Effector memory CD8-positive, alpha-beta T cell (primary cell): ENCODE measurements around the gene FIBP.

Source experiments
- ATAC-seq: fragments of 150-1000 bp; cut with Tn5 transposase; replicated peaks from 2 replicates; pipeline ENCODE4 v1.10.0; 2021; ENCODE audit warnings: mild to moderate bottlenecking, moderate library complexity
- DNase-seq, 3 experiments: peaks; one replicate each; pipeline ENCODE4 v3.0.0; 2021
- H3K27ac Mint-ChIP-seq, 2 donors: one replicate each; pipeline ENCODE4 v1.8.0; 2022; ENCODE audit warnings: mild to moderate bottlenecking in 2 of 2, mixed read lengths in 2 of 2, moderate library complexity in 2 of 2
- H3K27me3 Mint-ChIP-seq, 2 donors: one replicate each; pipeline ENCODE4 v1.8.0; 2022; ENCODE audit warnings: mixed read lengths in 2 of 2
- H3K36me3 Mint-ChIP-seq: one replicate; pipeline ENCODE4 v1.8.0; 2022; ENCODE audit warnings: mild to moderate bottlenecking, moderate library complexity, mixed read lengths; ENCODE audit not compliant: insufficient read depth
- H3K4me1 Mint-ChIP-seq, 2 donors: one replicate each; pipeline ENCODE4 v1.8.0; 2022; ENCODE audit warnings: low read depth in 2 of 2, mixed read lengths in 2 of 2
- H3K4me3 Mint-ChIP-seq, 2 donors: one replicate each; pipeline ENCODE4 v1.8.0; 2022; ENCODE audit warnings: mild to moderate bottlenecking in 2 of 2, mixed read lengths in 2 of 2, moderate library complexity in 2 of 2
- H3K9me3 Mint-ChIP-seq, 2 donors: one replicate each; pipeline ENCODE4 v1.8.0; 2022; ENCODE audit warnings: mixed read lengths in 2 of 2

FIBP gene

DNA sequence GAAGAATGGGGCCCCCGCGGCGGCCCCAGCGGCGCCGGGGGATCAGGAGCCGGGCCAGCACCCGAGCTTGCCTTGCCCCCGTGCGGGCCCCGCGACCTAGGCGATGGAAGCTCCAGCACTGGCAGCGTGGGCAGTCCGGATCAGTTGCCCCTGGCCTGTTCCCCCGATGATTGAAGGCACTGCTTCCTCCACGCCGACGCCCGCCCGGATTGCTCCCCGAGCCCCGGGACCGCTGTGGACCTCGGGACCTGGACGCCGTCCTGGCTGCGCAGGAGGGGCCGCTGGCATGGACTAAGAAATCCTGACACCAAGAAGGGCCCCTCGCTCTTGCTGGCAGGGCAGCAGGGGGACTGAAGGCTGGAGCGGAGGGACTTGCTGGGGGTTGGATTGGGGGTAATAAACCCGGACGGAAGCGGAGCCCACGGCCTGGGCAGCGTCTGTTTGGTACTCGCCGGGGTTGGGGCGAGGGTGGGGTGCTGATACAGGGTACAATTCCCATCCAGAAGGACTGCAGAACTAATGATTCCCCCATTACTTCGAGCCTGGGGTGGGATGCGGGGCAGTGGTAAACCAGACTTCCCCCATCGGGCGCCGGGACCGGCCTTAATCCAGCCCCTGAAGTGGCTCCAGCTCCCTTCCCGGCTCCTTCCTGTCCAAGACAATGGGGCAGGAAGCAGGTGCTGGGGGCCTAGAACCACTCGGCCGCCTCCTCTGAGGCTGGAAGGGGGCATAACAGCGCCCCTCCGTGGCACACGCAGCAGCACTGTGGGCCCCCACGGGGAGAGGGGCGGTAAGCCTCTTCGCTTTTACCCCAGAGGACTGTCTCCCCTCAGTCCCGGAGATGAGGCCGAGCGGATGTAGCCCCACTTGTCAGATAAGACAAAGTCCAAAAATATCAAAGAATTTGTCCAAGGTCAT is 3.2 kb upstream of the FIBP start:
- H3K9me3 Mint-ChIP-seq, result no peaks in the 10 kb centered on the region
- ATAC-seq, result no peak
- H3K4me3 Mint-ChIP-seq, result peak overlapping the region; percentile 89 to 93
- peaks cover 49 to 61% of the 10 kb centered on the region in 2 donors for H3K4me1 Mint-ChIP-seq
- peaks cover 31% of the 10 kb centered on the region for H3K36me3 Mint-ChIP-seq
- H3K27me3 Mint-ChIP-seq, result no peaks in the 10 kb centered on the region
- H3K27ac Mint-ChIP-seq, result peak overlapping the region; percentile 92 to 97
- no peak for DNase-seq

DNA sequence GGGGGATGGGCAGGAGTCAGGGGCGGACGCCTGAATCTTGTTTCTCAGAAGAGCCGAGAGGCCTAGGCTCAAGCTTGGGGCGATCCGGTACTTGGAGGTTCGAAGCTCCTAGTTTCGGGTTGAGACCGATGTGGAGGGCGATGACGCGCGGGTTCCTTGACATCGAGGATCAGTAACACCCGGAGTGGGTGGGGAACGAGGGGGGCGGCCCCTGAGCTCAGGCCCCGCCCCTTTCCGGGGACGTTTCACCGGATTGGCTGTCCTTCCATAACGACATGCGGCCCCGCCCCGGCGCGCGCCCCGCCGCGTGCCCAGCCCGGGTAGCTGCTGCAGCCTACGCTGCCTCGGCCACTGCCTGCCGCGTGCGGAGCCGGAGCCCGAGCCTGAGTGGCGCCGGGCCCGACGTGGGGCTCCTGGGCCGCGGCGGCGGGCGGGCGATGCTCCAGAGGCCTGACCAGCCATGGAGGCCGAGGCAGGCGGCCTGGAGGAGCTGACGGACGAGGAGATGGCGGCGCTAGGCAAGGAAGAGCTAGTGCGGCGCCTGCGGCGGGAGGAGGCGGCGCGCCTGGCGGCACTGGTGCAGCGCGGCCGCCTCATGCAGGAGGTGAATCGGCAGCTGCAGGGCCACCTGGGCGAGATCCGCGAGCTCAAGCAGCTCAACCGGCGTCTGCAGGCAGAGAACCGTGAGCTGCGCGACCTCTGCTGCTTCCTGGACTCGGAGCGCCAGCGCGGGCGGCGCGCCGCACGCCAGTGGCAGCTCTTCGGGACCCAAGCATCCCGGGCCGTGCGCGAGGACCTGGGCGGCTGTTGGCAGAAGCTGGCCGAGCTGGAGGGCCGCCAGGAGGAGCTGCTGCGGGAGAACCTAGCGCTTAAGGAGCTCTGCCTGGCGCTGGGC is 2.3 kb upstream of the FIBP start, which contains the start of gene CCDC85B:
Gene CCDC85B (plus strand): TSS at position 350 of the 895 bp plus-strand sequence. CDS start 111 bp downstream, at position 461.
- H3K4me1 Mint-ChIP-seq, result peaks cover 51 to 59% of the 10 kb centered on the region in 2 donors

DNA sequence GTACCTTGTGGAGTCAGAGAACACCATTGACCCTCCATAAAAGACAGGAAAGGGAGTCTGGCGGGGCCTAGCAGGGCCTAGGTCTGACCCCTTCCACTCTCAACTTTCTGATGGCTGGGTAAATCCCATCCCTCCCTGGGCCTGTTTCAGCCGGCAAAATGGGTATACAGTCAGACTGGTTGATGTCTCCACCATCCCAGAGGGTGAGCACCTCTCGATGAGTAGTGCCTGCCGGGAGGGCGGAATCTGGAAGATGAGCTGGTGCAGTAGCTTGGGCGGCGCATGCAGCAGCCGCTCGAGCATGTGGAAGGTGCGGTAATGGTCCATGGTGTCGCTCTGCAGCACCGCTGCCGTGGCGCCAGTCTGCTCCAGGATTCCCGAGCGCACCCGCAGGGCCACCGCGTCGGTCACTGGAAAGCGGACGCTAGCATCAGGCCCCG is 528 bp downstream of the FIBP start:
- Mint-ChIP-seq H3K4me3 (peak overlapping the region; percentile 89 to 93), H3K4me1 (peaks cover 61 to 63% of the 10 kb centered on the region in 2 donors), H3K27ac (peak overlapping the region; percentile 90 to 92), H3K36me3 (peaks cover 42% of the 10 kb centered on the region), H3K9me3 (no peaks in the 10 kb centered on the region), H3K27me3 (no peaks in the 10 kb centered on the region)
- ATAC-seq (no peak), DNase-seq (no peak)

More for the DNA sequence above, 2.3 kb upstream of the FIBP start, which contains the start of gene CCDC85B:
- DNase-seq (peak; percentile 96 to 98 (median 98)), ATAC-seq (peak; percentile 71)
- peaks cover 35% of the 10 kb centered on the region for H3K36me3 Mint-ChIP-seq
- peak within 1 kb of the TSS; percentile 92 to 97 for H3K27ac Mint-ChIP-seq
- peak within 1 kb of the TSS; percentile 89 to 93 for H3K4me3 Mint-ChIP-seq
- H3K27me3 Mint-ChIP-seq, result no peaks in the 10 kb centered on the region
- no peaks in the 10 kb centered on the region for H3K9me3 Mint-ChIP-seq

DNA sequence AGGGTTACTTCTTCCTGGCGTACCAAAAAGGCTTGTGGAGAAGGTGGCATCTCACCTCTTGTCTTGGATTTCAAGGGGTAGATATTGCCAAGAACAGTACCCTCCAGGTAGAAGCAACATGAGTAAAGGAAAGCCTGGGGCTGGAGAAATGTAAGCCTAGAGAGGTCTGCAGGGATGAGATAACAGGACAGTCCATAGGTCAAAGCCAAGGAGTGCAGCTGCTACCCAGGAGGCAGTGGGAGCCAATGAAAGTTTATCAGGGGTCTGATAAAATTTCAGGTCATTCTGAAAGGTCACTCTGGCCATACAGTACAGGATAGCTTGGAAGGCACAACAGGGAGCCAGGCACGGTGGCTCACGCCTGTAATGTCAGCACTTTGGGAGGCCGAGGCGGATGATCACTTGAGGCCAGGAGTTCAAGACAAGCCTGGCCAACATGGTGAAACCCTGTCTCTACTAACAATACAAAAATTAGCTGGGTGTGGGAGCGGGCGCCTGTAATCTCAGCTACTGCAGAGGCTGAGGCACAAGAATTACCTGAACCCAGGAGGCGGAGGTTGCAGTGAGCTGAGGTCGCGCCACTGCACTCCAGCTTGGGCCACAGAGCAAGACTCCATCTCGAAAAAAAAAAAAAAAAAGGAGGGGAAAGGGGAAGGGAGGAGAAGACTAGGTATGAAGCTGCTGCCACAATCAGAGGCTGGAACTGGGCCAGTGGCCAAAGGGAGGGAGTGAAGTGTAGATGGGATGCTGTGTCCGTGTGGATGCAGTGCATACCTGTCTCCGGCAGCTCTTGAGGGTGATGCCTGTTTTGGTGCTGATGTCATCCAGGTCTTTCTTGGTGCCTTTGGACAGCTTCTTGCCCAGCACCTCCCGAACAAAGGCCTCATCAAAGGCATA is 1.2 kb downstream of the FIBP start:
- ATAC-seq, result no peak
- H3K4me3 Mint-ChIP-seq, result peak overlapping the region; percentile 89 to 93
- H3K36me3 Mint-ChIP-seq, result peaks cover 37% of the 10 kb centered on the region
- no peak for DNase-seq
- H3K9me3 Mint-ChIP-seq, result no peaks in the 10 kb centered on the region
- peaks cover 54 to 56% of the 10 kb centered on the region in 2 donors for H3K4me1 Mint-ChIP-seq
- H3K27me3 Mint-ChIP-seq, result no peaks in the 10 kb centered on the region
- H3K27ac Mint-ChIP-seq, result peak overlapping the region; percentile 90 to 92

DNA sequence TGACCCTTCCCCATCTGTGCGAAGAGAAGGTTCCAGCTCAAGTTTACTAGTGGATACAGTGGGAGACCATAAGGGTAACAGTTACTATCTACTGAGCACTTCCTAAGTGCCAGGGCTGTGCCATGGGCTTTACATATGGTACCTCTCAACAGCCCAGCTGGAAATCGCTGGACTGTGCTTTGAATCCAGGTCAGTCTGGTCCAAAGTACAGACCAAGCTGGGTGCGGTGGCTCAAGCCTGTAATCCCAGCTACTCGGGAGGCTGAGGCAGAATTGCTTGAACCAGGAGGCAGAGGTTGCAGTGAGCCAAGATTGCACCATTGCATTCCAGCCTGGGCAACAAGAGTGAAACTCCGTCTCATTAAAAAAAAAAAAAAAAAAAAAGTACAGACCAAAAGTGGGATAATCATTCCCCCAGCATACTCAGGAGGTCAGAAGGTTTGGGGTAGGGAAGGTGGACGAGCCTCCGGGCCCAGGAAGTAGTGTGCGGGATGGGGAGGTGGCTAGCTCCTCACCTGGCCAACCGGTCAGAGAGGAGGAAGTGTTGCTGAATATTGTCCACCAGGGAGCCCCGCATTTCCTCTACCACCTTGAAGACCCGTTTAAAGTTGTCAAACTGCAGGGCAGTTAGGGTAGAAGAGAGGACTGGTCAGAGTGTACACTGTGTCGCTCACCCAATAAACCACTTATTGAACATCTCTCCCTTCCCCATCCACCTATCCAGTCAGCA is 2.3 kb downstream of the FIBP start:
- Mint-ChIP-seq H3K4me1 (peaks cover 58 to 60% of the 10 kb centered on the region in 2 donors), H3K27ac (peak overlapping the region in 1 of 2 donors; percentile 90), H3K9me3 (no peaks in the 10 kb centered on the region), H3K36me3 (peaks cover 37% of the 10 kb centered on the region), H3K4me3 (no peak overlapping the region), H3K27me3 (no peaks in the 10 kb centered on the region)
- DNase-seq, result no peak
- no peak for ATAC-seq

DNA sequence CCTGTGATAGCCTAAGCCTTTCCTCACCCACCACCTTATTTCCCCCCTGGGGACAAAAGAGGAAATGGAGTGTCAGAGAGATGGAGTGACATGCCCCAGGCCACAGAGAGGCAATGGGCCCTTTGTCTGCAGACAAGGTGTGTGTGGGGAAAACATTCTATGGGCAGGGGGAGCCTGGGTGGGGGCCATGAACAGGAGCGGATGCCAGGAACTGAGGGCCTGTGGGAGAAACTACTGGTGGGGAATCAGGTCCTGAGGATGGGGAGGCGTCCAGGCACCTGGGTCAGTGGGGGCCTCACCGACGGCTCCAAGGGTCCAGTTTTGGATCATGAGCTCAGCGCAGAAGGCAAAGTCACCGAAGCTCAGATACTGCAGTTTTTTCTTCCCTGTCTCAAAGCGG is 3.0 kb downstream of the FIBP start:
- DNase-seq (no peak), ATAC-seq (no peak)
- Mint-ChIP-seq H3K27me3 (no peaks in the 10 kb centered on the region), H3K36me3 (peaks cover 41% of the 10 kb centered on the region), H3K9me3 (no peaks in the 10 kb centered on the region), H3K27ac (peak overlapping the region; percentile 76 to 87), H3K4me3 (no peak overlapping the region), H3K4me1 (peaks cover 64 to 66% of the 10 kb centered on the region in 2 donors)

DNA sequence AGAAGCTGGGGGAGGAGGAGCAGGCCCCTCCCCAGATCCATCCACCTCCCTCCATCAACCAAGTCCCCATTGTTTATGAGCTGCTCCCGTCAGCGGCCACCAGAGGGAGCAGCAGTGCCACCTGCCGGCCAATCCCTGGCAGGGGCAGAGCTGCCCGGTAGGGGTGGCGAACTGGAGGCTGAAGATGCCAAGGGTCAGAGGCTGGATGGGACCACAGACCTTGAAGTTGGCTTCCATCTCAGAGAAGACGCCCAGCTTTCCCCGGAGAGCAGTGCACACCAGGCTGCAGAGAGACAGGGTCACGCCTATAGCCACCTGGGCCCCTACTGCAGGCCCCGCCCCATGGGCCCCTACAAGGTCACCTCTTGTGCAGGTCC is 3.6 kb downstream of the FIBP start:
- no peaks in the 10 kb centered on the region for H3K9me3 Mint-ChIP-seq
- no peaks in the 10 kb centered on the region for H3K27me3 Mint-ChIP-seq
- peaks cover 41% of the 10 kb centered on the region for H3K36me3 Mint-ChIP-seq
- peaks cover 62 to 64% of the 10 kb centered on the region in 2 donors for H3K4me1 Mint-ChIP-seq
- ATAC-seq, result peak; percentile 50
- peak overlapping the region; percentile 76 to 87 for H3K27ac Mint-ChIP-seq
- peak; percentile 75 to 80 (median 78) for DNase-seq
- H3K4me3 Mint-ChIP-seq, result no peak overlapping the region

DNA sequence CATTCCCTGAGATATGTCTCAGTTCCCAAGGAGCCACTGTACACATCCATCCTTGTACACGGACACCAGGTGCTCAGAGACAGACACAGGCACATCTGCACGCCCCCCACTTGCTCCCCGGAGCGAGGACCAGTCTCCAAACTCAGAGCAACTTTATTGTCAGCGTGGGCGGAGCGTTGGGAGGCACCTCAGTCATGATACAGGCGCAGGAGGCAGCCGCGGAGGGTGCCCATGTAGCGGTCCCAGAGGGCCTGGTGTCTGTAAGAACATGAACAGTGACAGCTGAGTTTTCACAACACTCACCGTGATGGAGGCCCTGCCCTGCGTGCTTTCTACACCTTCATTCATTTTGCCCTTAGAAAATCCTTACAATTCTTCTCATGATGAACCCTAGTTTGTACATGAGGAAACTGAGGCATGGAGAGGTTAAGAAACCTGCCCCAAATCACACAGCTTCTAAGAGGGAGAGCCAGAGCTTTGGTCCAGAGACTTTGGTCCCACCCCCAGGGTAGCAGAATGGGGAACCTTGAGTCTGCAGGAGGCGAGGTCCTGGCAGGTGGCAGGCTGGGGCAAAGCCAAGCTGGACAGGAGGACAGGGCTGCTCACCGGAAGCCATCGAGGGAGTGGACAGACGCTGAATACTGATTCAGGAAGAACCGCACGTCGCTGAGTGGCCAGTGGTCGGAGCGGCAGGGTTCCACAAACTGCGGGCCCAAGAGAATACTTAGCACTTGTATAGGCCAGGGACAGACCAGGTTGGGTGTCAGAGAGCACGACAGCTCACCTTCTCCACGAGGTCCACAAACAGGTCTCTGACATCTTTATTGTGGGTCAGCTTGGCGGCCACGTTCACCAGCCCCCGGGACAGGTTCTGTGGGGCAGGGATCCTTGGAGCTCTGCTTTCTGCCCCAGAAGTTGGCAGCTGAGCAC is 4.2 kb downstream of the FIBP start:
- H3K4me1 Mint-ChIP-seq, result peaks cover 62 to 63% of the 10 kb centered on the region in 2 donors
- no peak overlapping the region for H3K4me3 Mint-ChIP-seq
- H3K9me3 Mint-ChIP-seq, result no peaks in the 10 kb centered on the region
- peak overlapping the region; percentile 76 to 87 for H3K27ac Mint-ChIP-seq
- peaks cover 41% of the 10 kb centered on the region for H3K36me3 Mint-ChIP-seq
- no peak for DNase-seq
- no peak for ATAC-seq
- no peaks in the 10 kb centered on the region for H3K27me3 Mint-ChIP-seq

DNA sequence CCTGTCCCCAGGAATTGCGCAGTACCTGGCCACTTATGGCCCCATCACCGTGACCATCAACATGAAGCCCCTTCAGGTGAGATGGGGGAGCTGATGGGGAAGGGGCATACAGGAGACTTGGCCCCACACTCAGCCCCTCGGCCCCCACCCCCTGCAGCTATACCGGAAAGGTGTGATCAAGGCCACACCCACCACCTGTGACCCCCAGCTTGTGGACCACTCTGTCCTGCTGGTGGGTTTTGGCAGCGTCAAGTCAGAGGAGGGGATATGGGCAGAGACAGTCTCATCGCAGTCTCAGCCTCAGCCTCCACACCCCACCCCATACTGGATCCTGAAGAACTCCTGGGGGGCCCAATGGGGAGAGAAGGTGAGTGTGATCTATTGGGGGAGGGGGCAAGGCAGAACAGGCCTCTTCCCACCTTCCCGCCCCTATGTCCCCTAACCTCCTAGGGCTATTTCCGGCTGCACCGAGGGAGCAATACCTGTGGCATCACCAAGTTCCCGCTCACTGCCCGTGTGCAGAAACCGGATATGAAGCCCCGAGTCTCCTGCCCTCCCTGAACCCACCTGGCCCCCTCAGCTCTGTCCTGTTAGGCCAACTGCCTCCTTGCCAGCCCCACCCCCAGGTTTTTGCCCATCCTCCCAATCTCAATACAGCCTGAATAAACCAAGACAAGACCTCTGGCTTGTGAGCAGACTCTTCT is 5.1 kb downstream of the FIBP start:
- peak overlapping the region in 1 of 2 donors; percentile 31 for H3K27ac Mint-ChIP-seq
- peaks cover 37% of the 10 kb centered on the region for H3K36me3 Mint-ChIP-seq
- peaks cover 62 to 64% of the 10 kb centered on the region in 2 donors for H3K4me1 Mint-ChIP-seq
- no peak overlapping the region for H3K4me3 Mint-ChIP-seq
- H3K27me3 Mint-ChIP-seq, result no peaks in the 10 kb centered on the region
- H3K9me3 Mint-ChIP-seq, result no peaks in the 10 kb centered on the region
- ATAC-seq, result no peak
- DNase-seq, result no peak

DNA sequence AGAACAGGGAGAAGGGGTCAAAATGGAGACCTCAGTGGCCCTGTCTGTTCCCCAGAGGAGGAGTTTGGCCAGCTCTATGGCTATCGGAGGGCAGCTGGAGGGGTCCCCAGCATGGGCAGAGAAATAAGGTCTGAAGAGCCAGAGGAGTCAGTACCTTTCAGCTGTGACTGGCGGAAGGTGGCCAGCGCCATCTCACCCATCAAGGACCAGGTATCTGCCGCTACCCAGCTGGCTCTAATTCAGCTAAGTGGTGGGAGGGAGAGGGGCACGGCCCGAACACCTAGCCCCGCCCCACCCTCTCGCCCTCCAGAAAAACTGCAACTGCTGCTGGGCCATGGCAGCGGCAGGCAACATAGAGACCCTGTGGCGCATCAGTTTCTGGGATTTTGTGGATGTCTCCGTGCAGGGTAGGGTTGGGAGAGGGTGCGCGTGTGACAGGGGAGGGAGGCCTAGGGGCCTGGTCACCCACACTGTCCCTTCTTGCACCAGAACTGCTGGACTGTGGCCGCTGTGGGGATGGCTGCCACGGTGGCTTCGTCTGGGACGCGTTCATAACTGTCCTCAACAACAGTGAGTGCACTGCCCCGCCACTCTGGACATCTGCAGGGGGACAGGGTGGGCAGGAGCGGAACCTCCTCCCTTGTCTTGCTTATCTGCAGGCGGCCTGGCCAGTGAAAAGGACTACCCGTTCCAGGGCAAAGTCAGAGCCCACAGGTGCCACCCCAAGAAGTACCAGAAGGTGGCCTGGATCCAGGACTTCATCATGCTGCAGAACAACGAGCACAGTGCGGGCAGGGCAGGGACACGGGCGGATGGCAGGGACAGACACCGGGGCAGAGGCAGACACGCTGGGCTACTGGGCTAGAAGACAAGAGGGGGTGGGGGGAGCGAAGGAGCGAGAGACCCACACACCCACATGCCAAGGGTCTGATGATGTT is 5.9 kb downstream of the FIBP start:
- Mint-ChIP-seq H3K27ac (peak overlapping the region; percentile 31 to 92), H3K9me3 (no peaks in the 10 kb centered on the region), H3K36me3 (peaks cover 30% of the 10 kb centered on the region), H3K4me3 (peak overlapping the region; percentile 53 to 88), H3K4me1 (peaks cover 60 to 62% of the 10 kb centered on the region in 2 donors), H3K27me3 (no peaks in the 10 kb centered on the region)
- no peak for DNase-seq
- no peak for ATAC-seq
